Mononuclear cell (primary cell): ENCODE measurements around the gene PRKAR1B. TPM values are rescaled to one million over a fixed set of nuclear protein-coding genes. Genes with fewer than 3 reads are reported as not detected.
"Not testable (repeated sequence)": the region's sequence is repeated elsewhere in the genome, so short reads cannot be mapped to it uniquely, and the experiment has no call there.

Experiments used
- H3K27me3 ChIP-seq: 2 replicates; pipeline ENCODE4 v1.6.0; 2011; ENCODE audit warnings: low read length, control low read depth; ENCODE audit not compliant: insufficient read depth
- H3K4me1 ChIP-seq: 2 replicates; pipeline ENCODE4 v1.5.1; 2011; ENCODE audit warnings: mild to moderate bottlenecking, low read length, control low read depth; ENCODE audit not compliant: insufficient read depth
- H3K4me3 ChIP-seq: 2 replicates; pipeline ENCODE4 v1.5.1; 2011; ENCODE audit warnings: mild to moderate bottlenecking, low read length, moderate library complexity
- H3K9me3 ChIP-seq: 2 replicates; pipeline ENCODE4 v1.5.1; 2011; ENCODE audit warnings: low read depth, mild to moderate bottlenecking, control low read depth, low read length
- total RNA-seq: library from RNA; depleted of rRNA; stranded (reverse); fragments of >200 nt; gene quantifications from one replicate; pipeline ENCODE4 v1.2.3, GENCODE V29; 2012

PRKAR1B gene
- total RNA-seq, 1 donor = 9.4 TPM

DNA sequence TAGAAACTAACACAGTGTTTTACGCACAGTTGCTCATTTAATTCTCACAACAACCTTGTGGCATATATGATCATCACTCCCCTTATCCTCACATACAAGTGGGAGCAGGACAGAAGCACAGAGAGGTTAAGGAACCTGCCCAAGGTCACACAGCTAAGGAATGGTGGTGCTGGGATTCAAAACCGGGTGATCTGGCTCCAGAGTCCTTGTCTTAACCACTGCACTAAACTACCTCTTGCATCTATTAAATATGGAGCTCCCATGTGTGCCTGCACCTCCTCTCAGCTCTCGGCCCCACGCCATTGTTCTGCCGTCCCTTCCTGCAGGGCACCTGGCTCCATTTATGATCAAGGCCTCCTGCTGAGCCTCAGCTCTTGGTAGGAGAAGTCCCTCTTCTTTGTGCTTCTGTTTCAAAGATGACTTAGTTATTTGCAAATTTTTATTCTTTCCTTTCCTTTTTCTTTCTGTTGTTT is 107.7 kb downstream of the PRKAR1B start:
- H3K9me3 ChIP-seq = peaks cover 16% of the 10 kb centered on the region
- H3K4me3 ChIP-seq = no peak overlapping the region
- no peaks in the 10 kb centered on the region for H3K27me3 ChIP-seq
- peaks cover 31% of the 10 kb centered on the region for H3K4me1 ChIP-seq

DNA sequence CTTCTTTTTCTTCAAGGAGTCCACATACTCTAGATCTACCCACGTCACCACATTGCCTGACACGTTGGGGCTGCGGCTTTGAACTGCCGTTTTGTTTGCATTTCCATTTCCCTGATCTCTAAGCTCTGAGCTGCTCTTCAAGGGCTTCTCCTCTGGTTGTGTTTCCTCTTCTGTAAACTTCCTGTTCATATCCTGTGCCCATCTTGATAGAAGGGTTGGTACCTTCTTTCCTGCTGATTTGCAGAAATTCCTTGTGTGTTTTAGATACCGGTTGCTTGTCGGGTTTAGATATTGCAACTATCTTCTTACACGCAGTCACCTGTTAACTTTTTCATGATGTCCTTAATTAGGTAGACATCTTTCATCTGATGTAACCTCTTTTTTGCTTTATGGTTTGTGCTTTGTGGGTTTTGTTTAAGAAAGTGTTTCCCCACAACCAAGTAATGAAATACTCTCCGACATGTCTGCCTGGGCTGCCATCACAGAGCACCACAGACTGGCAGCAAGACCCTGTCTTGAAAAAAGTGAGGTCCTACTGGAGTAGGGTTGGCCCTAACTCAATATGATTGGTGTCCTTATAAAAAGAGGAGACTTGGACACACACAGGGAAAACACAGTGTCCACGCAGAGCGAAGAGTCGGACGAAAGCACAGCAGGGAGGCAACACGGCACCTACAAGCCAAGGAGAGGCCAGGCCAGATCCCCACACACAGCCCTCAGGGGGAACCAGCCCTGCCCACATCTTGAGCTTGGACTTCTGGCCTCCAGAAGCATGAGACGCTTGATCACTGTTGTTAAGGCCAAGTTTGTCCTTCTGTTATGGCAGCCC is 108.3 kb downstream of the PRKAR1B start:
- peaks cover 31% of the 10 kb centered on the region for H3K4me1 ChIP-seq
- no peak overlapping the region for H3K4me3 ChIP-seq
- H3K9me3 ChIP-seq = peaks cover 16% of the 10 kb centered on the region
- H3K27me3 ChIP-seq = no peaks in the 10 kb centered on the region

DNA sequence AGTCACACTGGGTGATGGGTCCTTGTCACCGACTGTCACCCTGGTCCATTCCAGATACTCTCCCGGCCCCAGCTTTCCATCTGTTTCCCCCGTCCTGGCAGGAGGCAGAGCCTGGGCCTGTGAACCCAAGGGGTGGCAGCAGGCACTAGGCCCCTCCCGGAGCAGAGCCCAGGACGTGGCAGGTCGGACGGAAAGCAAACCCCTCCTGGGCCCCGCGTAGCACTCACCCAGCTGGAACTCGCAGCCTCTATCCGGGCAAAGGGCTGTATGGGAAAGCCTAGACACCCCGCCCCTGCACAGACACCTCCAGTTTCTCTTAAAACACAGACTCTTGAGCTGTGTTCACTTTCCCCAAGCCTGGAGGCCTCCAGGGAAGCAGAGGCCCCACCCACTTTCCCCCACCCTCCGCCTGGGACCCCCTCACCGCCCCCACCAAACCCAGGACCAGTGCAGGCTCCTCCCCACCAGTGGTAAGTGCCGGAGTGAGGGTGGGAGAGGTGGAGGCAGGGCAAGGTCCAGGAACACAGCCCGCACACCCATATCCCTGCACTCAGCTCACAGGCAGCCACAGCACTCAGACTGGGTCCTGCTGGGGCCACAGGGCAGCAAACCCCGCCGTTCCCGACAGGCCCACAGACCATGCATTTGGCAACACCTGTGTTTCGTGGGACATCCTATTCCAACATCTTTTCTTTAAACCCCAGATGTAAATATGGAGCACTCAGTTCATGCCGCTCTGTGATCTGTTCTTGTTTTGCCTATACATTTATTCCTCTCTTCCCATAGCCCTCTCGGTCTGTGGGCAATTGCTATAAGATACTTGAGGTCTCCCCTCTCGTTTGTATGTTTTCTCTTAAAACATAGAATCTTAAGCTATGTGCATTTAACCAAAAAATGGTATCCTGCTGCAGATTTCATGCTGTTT is 109.2 kb downstream of the PRKAR1B start:
- H3K27me3 ChIP-seq = no peaks in the 10 kb centered on the region
- peaks cover 16% of the 10 kb centered on the region for H3K9me3 ChIP-seq
- peaks cover 31% of the 10 kb centered on the region for H3K4me1 ChIP-seq
- H3K4me3 ChIP-seq = no peak overlapping the region

DNA sequence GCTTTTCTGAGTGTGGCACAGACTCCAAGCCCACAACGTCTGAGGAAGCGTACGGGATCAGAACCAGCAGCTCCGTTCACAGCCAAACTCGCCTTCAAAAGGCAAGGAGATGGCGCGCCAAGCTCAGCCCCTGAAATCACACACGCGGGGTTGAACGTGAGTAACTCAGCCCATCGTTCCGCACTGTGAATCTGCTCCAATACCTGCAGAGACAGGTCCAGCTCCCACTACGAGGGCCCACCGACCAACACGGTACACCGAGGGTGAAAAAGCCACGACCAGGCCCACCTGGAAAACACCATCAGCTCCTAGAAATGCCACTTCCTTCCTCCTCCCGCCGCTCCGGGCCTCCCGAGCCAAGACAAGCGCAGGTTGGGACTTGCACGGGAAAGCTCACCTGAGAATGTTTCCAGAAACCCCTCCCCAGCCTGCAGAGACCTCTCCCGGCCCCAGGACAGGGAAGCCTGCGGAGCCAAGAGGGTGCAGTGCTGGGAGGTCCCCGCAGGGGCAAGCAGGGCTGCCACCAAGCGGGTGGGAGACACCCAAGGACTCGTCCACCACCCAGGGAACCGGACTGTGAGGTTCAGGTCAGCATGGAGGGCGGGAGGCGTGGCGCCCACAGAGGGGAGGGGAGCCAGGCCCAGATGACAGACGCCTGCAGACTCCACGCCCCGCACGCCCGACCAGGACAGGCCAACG is 113.5 kb downstream of the PRKAR1B start:
- H3K4me1 ChIP-seq = peaks cover 45% of the 10 kb centered on the region
- H3K9me3 ChIP-seq = no peaks in the 10 kb centered on the region
- no peak overlapping the region for H3K4me3 ChIP-seq
- H3K27me3 ChIP-seq = no peaks in the 10 kb centered on the region

DNA sequence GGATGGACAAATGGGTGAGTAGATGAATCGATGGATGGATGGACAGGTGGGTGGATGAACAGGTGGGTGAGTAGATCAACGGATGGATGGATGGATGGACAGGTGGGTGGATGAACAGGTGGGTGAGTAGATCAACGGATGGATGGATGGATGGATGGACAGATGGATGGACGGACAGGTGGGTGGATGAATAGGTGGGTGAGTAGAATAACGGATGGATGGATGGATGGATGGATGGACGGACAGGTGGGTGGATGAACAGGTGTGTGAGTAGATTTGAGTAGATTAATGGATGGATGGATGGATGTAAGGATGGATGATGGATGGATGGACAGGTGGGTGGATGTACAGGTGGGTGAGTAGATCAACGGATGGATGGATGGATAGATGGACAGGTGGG is 115.2 kb downstream of the PRKAR1B start:
- not testable (repeated sequence) for H3K9me3 ChIP-seq, H3K27me3 ChIP-seq, H3K4me3 ChIP-seq
- H3K4me1 ChIP-seq = peaks cover 37% of the 10 kb centered on the region

DNA sequence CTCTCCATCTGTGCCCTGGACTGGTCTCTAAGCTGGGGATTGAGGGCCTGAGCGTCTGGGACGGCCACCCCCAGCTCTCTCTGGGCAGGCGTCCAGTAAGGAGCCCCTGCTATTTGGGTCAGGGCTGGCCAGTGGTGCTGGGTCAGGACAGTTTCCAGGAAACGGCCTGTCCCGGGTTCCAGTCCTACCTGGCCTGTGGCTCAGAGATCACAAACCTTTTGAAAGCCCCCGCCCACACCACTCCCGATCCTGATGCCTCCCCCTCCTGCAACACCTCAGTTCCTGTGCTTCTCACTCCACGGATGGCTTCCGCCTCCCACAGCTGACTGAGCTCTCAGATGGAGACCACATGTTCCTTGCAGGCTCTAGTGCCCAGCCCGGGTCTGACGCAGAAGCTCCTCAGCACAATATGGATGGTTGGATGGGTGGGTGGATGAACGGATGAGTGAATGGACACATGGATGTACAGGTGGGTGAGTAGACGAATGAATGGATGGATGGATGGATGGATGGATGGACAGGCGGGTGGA is 115.7 kb downstream of the PRKAR1B start:
- peaks cover 33% of the 10 kb centered on the region for H3K4me1 ChIP-seq
- H3K27me3 ChIP-seq = no peaks in the 10 kb centered on the region
- no peaks in the 10 kb centered on the region for H3K9me3 ChIP-seq
- no peak overlapping the region for H3K4me3 ChIP-seq

DNA sequence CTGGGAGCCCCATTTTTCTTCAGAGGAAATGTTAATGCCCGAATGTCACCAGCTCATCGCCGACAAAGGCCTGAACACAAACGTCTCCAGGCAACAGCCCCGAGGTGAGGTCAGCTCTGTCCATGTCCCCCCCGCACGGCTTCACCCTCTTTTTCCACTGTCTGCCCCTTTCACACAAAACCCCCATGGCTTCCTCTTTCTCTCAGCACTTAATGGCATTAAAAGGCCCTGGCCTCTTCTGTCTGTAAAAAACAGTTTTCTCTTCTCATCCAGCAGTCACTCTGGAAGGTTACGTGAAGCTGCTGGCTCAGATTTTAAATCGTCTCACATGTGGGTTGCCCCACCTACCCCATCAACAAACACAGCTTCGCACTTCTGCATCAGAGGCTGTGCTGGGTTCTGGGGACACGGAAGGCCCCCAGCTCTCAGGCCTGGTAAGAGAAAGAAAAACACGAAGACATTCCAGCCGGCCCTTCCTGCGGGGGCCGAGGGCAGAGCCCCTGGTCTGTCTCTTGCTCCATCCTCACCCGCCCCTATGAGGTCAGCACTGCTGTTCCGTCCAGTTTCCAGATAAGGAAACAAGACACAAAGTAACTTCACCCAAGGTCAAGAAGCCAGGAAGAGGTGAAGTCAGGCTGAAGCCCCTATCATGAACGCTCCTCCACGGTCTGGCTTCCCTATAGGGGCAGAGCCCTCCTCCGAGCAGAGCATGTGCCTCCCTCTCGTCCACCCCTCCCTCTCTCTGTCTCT is 116.4 kb downstream of the PRKAR1B start:
- Histone ChIP-seq H3K27me3 (no peaks in the 10 kb centered on the region), H3K4me1 (peaks cover 30% of the 10 kb centered on the region), H3K9me3 (no peaks in the 10 kb centered on the region), H3K4me3 (no peak overlapping the region)

DNA sequence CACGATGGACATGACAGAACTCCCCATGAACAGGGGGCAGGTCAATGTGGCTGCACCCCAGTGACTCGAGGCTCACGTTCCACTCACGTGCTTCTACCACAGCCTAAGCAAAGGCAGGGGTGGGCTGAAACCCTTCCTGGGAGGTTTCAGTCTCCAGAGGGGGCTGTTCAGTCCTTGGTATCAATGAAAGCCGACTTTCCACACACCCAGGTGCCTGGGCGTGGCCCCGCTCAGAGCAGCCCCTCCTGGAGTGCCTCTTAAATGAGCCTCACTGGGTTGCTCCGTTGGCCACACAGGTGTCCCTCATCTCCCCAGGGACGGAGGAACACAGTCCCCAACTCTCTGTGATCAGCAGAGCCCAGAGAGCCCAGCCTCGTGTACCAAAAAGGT is 116.9 kb downstream of the PRKAR1B start:
- no peaks in the 10 kb centered on the region for H3K9me3 ChIP-seq
- H3K27me3 ChIP-seq = no peaks in the 10 kb centered on the region
- no peak overlapping the region for H3K4me3 ChIP-seq
- H3K4me1 ChIP-seq = peaks cover 34% of the 10 kb centered on the region

DNA sequence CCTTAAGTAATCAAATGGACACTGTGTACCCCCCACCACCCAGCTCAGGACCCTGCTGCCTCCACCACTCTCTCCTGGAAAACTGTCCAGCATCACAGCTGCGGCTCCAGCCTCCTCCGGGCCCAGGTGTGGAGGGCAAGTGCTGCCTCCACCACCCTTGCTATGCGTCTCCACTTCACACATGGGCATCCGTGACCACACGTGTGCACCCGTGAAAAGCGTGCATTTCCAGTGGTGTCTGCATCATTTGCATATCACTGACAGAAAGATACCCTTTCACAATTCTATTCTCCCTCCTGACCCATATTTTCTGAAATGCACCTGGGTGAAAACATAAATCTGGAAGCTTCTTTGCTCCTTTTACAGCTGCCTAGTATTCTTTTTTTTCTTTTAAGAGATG is 117.7 kb downstream of the PRKAR1B start:
- peaks cover 42% of the 10 kb centered on the region for H3K4me1 ChIP-seq
- no peak overlapping the region for H3K4me3 ChIP-seq
- H3K27me3 ChIP-seq = no peaks in the 10 kb centered on the region
- H3K9me3 ChIP-seq = no peaks in the 10 kb centered on the region

DNA sequence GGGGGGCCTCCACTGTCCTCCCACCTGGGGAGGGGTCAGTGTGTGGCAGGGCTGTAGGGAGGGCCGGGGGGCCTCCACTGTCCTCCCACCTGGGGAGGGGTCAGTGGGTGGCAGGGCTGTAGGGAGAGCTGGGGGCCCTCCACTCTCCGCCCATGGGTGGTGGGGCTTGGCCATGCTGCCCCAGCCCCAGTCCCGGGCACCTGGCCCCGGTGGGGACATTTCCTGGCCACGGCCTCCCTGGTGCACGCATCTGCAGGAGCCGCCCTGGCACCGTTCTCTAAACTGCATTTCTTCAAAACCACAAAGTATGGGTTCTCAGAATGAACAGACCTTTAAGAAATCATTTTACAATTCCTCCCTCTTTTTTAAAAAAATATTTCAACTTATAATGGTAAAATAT is 118.1 kb downstream of the PRKAR1B start:
- no peaks in the 10 kb centered on the region for H3K27me3 ChIP-seq
- H3K4me1 ChIP-seq = peaks cover 46% of the 10 kb centered on the region
- H3K4me3 ChIP-seq = no peak overlapping the region
- no peaks in the 10 kb centered on the region for H3K9me3 ChIP-seq

DNA sequence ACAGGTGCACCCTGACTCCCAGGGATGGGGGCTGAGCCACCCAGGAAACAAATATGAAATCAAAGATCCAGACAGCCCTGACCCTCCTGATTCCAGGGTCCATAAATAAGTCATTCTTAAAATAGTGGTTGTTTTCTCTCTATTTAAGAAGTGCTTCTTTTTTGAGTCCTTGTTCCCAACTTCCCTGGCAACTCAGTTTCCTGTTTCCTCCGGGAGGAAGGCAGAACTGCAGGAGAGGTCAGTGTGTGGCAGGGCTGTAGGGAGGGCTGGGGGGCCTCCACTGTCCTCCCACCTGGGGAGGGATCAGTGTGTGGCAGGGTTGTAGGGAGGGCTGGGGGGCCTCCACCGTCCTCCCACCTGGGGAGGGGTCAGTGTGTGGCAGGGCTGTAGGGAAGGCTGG is 118.7 kb downstream of the PRKAR1B start:
- no peaks in the 10 kb centered on the region for H3K27me3 ChIP-seq
- H3K9me3 ChIP-seq = no peaks in the 10 kb centered on the region
- H3K4me3 ChIP-seq = no peak overlapping the region
- H3K4me1 ChIP-seq = peaks cover 52% of the 10 kb centered on the region

DNA sequence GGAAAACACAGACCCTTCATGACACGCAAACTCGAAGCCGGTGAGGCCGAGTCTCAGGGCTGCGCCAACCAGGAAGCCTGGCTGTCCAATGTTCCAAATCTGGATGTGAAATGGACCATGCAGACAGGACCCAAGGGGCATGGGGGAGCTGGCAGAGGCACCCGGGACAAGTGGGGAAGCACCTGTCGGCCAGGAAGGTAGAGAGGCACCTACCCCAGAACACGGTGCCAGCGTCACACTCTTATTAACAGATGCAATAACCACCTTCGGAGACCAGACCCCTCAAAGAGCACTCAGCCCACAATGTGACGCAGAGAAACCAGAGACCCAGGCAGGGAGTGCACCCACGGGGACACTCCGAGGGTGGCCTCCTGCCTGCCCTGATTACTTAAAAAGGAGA is 119.1 kb downstream of the PRKAR1B start:
- H3K4me1 ChIP-seq = peaks cover 56% of the 10 kb centered on the region

DNA sequence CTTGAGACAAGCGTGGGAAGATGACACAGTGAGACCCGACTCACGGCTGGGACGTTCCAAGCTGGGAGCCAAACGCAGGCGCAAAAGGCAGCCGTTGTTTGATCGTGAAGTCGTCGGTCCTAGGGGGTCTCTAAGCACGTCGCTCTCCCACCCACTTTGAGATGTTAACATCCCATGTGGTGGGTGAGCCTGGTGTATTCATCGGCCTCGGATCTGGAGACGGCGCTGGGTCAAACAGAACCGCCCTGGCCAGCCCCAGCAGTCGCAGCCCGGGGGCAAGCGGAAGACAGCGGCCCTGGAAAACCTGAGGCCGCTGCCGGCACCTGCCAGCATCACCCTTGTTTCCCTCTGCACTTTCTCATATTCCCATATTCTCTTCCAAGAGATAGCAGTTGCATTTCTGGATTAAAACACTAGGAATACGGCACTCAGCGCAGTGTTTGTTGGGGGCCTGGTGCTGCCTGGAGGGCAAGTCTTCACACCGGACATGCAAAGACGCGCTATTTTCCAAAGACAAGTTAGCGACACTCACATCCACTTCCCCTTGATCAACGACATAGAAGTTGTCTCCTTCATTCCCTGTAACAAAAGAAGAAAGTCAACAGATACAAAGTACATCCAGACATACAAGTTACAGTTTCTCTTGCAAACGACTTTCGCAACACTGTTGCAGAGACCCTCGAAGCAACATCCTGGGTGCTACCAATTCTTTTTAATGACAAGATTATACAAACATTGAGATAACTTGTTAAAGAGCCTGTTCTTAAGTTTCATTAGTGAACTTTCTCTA is 121.2 kb downstream of the PRKAR1B start:
- no peak overlapping the region for H3K4me3 ChIP-seq
- no peaks in the 10 kb centered on the region for H3K9me3 ChIP-seq

More for the DNA sequence above, 119.1 kb downstream of the PRKAR1B start:
- Histone ChIP-seq H3K27me3 (no peaks in the 10 kb centered on the region), H3K4me3 (no peak overlapping the region), H3K9me3 (no peaks in the 10 kb centered on the region)

More for the DNA sequence above, 121.2 kb downstream of the PRKAR1B start:
- Histone ChIP-seq H3K27me3 (no peaks in the 10 kb centered on the region), H3K4me1 (peaks cover 72% of the 10 kb centered on the region)
